CD4-positive, alpha-beta T cell treated with Interferon gamma for 1 hour (primary cell): ENCODE measurements around the gene GPR31.
A peak's percentile ranks its signal among the peaks of the same experiment; 100 is the strongest.

Experiments used
- DNase-seq: peaks from one replicate; pipeline ENCODE4 v3.0.0-alpha.2; 2020

GPR31 gene

DNA sequence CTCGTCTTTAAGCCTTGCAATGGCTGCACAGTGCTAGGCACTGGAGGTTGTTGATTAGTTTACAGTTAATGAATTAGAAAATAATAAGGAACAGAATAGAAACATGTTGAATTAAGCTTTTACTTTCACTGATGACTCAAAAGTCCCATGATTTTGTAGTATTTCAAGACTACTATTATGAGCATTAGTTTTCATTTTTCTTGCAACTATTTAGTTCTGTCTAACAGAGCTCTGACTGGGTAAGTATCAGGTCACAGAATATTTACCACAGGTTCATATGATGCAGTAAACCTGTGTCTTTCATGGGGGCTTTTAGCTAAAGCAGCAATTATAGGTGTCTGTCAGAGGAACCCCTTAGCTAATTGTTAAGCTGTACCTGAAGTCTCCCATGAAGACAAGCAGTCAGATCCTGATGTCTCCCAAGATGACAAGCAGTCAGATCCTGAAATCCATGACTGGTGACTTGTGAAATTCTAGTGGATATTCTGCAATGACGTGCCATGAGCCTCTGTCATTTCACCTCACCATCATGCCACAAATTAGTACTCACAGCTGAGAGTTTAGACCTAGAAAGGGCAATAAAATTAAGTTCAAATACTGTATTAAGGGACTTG, 8.2 kb upstream of the GPR31 start:
- no peak for DNase-seq

DNA sequence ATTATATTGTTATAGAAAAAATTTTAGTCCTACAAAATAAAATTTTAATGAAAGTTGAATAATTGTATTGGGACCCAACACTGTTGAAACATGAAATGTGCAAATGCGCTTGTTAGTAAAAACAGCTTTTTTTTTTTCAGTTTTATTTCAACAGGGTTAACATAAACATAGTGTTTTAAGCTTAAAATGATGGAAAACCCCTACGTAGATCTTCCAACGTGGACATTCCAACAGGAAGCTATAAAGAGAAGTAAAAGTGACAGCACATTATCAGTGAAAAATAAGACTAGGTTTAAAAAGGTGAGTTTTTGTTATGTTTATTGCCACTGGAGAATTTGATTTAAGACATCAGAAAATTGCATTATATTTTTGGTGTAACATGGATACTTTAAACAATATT, 6.5 kb upstream of the GPR31 start:
- no peak for DNase-seq

DNA sequence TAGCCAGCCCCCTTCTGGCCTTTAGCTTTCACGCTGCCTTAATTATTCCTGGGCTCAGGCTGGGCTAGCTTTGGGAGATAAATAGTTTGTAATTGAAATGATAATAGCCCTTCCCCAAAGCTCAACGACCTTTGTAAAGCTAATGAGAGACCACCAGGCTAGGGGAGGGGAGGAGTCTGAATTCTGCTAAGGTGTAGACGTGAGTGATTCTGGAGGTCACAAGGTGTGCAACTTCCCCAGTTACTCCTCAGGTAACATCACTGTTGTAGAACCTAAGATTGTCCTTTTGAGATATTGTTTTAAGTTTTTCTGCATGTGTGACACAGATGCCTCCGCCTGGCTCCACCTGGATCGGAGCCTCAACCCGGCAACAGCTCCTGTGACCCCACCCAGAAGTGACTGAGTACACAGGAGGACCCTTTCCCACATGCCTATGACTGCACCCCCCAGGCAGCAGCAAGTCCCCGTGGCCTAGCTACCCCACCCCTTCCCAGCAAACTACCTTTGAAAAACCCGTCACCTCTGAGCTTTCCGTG, 5.8 kb upstream of the GPR31 start:
- no peak for DNase-seq

DNA sequence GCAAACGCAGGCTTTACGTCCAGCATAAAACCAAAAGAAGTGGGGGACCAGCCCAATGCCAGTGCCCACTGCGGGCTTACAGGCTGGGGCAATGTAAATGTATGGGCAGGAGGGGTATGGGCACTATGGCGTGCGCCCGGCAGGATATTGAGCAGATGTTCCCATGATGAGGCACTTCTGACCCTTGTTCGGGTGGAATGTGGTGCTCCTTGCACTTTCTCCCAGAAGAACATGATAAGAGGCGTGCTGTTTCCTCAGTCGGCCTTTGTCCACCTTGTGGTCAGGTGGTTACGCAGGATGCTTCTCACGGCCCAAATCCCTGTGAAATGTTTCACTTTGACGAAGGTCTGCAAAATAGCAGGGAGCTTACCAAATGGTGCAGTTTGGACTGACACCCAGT, 4.8 kb upstream of the GPR31 start:
- DNase-seq, result no peak

DNA sequence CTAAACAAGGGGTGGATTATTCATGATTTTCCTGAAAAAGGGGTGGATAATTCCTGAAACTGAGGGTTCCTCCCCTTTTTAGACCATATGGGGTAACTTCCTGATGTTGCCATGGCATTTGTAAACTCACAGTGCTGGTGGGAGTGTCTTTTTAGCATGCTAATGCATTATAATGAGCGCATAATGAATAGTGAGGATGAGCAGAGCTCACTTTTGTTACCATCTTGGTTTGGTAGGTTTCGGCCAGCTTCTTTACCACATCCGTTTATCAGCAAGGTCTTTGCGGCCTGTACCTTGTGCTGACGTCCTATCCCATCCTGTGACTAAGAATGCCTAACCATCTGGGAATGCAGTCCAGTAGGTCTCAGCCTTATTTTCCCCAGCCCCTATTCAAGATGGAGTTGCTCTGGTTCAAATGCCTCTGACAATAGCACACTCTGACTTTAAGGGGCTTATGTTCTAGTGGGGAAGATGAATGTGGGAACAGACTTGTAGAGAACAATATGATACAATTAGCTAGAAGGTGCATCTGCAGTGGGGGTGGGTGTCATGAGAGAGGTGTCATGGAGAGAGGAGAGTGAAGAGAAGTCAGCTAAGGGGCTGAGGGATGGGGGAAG, 4.2 kb upstream of the GPR31 start:
- DNase-seq, result no peak

DNA sequence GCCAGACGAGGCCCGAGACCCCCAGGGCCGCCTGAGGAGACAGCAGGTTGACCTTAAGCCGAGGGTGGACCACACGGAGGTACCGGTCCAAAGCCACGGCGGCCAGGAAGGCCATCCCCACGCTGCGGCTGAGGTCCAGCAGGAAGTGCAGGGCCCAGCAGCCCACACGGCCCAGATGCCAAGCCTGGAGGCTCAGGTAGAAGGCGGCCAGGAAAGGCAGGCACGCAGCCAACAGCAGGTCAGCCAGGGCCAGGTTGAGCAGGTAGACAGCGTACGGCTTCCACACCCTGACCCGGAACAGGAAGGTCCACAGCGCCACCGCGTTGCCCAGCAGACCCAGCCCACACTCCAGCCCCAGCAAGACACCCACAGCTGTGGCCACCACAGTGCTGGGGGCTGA, 366 bp downstream of the GPR31 start:
- no peak for DNase-seq

DNA sequence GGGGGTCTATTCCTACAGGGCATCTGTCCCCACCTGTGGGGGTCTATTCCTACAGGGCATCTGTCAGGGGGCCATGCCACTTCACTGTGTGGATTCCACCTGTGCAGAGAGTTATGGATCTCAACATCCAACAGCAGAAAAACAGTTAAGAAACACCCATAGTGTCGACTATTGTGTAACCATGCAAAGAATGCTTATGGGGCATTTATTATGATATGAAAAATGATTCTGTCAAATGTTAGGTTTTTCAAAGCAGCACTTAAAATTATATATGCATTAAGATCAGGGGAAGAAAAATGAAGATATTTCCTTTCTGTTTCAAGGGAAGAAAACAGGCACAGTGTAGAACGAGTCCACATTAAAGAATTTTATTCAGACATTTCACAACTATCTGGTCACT, 2.9 kb downstream of the GPR31 start:
- no peak for DNase-seq

DNA sequence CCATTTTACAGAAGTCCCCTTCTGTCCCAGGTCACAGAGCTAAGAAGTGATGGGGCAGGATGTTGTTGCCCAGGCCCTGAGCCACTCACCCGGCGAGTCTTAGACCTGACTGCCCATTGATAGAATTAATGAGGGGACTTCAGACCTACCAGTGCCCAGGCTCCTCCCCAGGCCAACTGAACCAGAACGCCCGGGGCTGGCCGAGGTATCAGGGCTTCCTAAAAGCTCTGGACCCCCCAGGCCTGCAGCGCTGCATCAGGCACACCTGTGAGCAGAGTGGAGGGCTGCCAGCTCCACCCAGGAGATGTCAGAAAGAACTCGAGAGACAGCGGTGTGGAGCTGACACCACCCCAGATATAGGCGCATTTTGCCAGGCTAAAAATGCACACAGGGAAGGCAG, 3.5 kb downstream of the GPR31 start:
- DNase-seq, result no peak

DNA sequence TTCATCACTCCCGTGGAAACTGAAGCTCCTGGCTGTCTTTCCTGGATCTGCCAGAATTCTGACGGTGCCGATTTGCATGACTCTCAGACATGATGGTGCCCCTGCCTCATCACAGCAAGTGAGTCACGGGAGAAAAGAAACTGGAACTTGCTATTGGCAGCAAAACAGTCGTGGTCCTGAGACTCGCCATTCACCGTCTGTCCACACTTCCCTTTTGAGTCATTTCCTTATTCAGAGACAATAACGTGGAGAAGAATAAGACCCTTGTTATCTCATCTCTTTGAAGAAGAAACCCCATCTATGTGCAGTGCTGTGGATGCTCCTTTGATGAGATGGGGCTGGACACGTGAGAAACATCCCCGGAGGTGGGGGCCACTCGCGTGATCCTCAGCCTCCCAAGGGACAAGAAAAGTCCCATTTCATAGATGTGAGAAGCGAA, 4.2 kb downstream of the GPR31 start:
- DNase-seq, result peak; percentile 56

DNA sequence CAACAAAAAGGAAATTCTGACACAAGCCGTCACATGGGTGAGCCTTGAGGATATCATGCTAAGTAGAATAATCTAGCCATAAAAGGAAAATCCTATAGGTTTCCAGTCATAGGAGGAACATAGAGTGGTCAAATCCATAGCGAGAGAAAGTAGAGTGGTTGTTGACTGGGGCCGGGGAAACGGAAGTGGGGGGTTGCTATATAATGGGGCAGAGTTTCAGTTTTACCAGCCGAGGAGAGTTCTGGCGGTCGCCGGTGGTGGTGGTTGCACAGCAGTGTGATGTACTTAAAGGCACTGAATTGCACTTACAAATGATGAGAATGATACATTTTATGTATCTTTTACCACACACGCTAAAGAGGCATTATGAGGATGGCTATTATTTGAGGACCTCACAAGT, 4.9 kb downstream of the GPR31 start:
- no peak for DNase-seq

DNA sequence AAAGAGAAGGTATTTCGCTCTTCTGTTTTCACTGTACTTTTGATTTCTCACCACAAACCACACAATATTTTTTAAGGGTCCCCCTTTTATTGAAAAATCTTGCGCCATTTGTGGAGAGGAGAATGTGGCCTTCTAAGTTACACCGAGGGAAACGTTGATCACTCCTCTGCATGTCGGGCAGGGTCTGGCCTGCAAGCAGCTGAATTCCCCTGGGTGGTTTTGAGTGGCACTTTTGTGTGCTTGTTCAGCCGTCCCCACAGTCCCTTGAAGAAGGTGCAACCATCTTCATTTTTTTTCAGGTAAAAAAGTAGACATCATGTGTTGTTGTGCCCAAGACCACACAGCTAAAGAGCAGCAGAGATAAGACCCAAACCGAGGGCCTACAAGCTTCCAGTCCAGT, 6.1 kb downstream of the GPR31 start:
- no peak for DNase-seq

DNA sequence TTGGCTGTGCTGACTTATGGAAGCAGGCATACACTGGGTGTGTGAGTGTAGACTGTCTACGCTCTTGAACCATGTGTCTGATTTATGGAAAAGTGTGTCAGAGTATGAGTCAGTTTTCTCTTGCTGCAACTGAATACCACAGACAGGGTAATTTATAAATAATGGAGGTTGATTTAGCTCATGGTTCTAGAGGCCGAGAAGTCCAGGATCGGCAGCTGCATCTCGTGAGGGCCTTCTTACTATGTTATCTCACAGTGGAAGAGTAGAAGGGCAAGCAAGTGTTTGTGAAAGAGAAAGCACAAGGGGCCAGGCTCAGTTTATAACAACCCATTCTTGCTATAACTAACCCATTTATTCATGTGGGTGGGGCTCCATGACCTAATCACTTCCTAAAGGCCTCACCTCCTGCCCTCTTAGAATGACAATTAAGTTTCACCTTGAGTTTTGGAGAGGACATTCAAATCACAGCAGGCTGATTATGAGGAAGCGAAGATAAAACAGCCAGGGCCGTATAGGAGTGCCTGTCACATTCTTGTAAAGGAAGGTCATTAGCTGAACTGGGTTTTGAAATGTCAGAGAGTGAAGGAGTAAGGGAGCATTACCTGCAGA, 6.7 kb downstream of the GPR31 start:
- DNase-seq, result no peak

DNA sequence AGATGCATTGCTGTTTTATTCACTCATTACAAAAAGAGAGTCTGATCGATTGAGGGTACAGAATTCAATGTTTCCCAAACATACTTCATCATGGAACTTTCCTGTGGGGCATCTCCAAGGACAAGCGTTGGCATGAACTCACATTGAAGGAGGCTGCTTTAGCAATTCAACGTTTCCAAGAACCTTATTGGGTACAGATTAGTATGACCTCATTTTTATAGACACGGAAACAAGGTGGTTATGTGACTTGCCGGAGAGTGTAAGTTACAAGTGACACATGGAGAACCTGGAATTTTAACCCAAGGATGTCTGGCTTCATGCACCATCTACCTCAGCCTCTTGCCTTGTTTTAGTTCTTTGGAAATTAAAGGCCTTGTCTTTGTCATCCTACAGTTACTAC, 8.8 kb downstream of the GPR31 start:
- no peak for DNase-seq

DNA sequence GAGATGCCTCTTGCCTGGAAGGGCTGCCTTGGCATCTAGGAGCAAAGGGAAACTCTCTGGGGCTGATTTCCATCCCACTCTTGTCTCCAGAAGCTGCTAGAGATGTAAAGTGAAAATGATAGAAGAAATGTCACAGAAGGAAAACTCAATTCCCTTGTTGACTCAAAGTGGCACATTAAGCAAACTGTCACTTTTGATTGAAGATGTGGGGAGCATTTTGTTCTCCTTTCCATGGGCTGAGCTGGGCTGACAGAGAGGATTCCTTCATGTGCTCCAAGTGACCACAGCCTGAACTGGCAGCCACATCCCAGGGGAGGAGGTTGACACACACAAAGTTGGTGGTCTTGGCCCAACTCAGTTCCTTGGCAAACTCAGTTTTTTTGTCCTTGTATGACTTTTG, 9.8 kb downstream of the GPR31 start:
- DNase-seq, result no peak

DNA sequence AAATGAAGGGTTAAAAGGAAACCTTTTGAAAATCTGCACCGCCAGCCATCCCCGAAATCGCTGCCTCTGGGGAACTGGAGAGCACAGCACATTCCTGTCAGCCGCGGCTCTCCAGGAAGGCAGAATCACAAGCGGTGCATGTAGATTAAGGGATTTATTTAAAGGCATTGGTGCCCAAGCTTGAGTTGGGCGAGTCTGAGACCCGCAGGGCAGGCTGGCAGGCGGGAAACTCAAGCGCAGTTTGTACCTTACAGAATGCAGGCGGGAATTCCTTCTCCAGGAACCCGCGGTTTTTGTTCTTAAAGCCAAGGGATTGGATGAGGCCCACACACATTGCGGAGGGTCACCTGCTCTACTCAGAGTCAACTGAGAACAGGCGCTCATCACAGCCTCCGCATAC, 10.8 kb downstream of the GPR31 start:
- DNase-seq, result no peak

DNA sequence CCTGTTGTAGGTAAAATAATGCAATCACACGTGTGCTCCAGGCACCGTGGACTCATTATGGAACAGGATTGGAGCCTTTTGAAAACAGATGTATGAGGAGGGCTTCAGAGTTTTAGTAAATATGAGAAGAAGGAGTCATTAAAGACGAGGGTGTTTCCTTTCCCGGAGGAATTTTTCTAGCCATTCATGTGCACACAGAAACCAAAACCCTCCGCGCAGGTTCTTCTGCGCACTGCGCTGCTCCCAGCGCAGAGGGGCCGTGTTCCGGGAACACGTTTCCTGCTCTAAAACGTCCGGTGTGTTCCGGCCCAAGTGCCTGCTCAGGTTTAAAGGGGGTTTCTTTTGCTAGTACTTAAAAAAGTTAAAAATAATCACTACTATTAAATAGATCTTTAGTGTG, 11.6 kb downstream of the GPR31 start:
- DNase-seq, result no peak

DNA sequence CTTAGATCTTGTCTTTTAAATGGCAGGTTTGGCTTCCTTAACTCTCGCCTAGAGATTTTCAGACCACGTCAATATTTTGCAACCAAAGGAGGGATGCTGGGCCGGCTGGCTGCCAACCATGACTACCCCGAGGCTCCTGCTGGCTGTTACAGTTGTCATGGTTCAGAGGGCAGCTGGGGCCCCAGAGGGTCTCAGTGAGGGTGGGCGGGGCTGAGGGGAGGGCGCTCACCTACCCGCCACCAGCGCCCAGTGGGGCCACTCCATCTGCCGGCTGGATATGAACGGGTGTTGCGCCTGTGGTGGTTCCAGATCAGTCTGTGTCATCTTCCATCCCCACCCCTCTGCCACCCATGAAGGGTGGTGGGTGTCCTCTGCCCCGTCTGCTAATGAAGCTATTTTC, 12.3 kb downstream of the GPR31 start:
- no peak for DNase-seq

DNA sequence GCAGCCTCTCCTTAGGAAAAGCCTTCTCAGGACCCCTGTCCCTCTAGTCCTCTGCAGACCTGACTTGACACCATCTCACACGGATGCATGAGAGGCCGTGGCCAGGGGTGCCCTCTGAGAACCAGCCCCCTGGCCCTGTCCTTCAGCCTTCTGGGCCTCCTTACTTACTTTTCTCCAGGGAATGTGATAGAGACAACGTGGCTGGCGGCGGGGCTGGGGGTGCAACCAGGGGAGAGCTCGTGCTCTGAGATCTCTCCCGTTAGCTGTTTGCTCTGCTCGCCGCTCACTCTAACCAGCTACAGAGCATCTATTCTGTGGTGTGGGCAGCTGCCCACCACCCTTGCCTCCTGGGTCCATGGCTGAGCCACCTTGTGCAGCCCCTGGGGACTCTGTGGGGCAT, 14.7 kb downstream of the GPR31 start:
- no peak for DNase-seq

DNA sequence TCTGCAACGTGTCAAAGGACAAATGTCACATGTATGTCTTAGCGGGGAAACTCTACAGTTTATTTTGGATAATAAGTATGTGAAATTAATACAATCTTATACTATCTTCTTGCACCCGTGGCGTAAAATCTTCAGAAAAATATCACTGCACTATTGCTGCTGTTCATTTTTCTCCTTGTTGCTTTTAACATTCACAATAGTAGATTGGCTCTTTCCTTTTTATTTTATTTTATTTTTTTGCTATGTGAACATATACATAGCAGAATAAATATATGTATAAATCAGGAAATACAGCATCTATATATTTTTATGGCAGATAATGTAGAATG, 15.4 kb downstream of the GPR31 start:
- no peak for DNase-seq

DNA sequence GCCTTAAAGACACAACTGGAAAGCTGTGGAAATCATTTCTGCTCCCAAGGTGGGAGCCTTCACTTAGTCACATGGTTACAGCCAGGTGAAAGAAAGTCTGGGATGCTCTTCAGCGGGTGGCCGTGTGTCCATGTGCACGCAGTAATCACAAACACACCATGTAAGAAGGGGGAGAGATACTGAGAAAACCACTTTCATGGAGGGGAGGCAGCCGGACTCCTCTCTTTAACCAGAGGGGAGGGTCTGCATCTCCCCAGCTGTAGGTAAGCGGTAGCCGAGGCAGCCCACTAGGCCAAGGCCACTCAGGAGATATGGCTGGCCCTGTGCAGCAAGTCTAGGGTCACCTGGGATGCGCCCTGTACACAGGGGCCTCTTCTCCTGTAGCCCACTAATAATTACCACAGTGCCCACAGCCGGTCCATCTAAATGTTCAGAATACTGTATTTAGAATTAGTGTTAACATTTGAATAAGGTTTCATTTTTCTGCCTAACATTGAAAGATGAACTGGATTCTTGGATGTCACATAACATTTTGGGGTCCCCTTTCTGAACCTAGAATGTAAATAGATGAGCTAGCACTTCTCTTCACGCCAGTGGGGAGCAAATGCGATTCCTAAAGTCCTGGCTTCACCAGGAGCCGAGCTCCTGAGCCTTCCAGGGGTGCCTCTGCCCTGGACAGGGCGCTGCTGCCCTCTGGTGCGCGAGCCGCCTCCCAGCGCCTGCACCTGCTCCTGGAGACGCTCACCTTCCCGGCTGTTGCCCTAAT, 15.9 kb downstream of the GPR31 start:
- peak; percentile 59 for DNase-seq

DNA sequence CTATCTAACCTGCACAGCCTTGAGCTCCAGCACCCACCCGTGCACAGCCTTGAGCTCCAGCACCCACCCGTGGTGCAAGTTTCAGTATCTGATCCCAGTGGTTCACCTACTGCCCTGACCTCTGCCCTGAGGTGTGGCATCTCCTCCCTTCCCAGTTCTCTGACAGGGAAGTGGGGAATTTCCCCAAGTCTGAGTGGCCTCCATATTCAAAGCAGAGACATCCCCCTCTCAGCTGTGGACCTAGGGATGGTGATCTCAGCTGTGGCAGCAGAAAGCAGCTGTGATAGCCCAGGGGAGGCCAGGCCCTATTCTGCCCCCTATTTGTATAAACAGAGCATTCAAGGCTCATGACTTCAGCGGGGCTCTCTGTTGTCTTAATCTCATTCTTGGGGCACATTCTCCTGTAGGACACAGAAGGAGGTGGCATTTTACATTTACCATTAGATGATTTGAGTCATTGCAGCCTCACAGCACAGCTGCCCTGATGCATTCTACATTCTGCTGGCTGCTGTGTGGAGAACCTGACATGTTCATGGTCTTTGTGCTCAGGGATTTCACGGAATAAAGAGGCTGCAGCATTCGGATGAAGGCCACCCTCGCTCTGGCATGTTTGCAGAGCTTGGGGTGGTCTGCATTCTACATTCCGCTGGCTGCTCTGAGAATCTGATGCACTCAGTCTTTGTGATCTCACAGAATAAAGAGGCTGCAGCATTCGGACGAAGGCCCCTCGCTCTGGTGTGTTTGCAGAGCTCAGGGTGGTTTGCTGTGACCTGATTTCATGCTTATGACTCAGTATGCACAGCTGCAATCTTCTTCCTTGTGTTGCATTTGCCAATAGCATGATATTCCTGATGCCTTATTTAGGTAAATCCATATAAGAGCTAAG, 16.9 kb downstream of the GPR31 start:
- no peak for DNase-seq

DNA sequence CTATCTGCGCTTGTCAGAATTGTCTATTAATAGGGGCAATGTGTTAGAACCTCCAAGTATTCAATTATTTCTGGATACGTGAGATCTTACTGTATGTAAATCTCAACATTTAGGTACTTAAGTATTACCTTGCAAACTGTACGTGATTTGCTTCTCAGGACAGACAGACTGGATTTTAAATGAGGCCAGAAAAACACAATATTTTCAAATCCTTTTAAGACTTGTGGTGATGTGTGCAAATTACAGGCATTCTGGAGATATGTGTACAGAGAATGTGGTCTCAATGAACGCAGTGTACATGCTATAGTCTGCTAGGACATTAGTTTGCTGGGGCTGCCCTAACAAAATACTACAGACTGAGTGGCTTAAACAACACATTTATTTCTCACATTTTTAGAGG, 18.0 kb downstream of the GPR31 start:
- DNase-seq, result no peak

DNA sequence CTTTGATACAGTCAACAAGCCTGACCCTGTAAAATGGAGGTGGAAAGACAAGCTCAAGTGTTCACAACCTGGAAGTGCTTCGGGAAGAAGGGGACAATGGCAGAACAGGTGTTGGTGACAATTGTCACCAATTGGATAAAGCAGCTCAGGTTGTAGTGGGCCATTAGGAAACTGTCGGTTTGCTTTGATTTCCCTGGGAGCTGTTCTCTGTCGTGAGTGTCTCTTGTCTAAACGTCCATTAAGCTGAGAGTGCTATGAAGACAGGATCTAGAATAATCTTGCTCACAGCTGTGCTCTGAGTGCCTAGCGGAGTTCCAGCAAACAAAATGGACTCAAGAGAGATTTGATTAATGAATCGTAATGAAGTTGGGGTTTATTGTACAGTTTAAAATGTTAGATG, 19.9 kb downstream of the GPR31 start:
- DNase-seq, result no peak
